HG03139 (cell line): ENCODE results near the gene SPACA7.
"Not testable (repeated sequence)": the region's sequence is repeated elsewhere in the genome, so short reads cannot be mapped to it uniquely, and the experiment has no call there.

Experiments
- ATAC-seq: cut with Tn5 transposase; IDR thresholded peaks from one replicate; pipeline ENCODE4 v1.9.1; 2021; ENCODE audit not compliant: unreplicated experiment

The SPACA7 gene

DNA sequence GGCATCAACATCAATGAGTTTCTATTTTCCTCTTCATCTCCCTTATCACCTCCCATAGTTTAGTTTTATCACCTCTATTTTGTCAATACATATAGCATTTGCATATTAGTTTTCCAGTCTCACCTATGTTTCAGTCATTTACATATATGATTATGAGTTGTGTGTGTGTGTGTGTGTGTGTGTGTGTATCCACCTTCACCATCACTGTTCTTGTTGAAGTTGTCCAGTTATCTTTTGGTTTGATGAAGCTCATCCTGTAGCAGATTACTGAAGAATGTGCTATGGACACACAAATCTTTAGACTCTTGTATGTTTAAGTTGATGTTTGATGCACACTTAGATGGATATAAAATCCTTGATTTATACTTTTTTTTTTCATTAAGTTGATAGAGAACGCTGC, 40.5 kb downstream of the SPACA7 start:
- no peak for ATAC-seq

DNA sequence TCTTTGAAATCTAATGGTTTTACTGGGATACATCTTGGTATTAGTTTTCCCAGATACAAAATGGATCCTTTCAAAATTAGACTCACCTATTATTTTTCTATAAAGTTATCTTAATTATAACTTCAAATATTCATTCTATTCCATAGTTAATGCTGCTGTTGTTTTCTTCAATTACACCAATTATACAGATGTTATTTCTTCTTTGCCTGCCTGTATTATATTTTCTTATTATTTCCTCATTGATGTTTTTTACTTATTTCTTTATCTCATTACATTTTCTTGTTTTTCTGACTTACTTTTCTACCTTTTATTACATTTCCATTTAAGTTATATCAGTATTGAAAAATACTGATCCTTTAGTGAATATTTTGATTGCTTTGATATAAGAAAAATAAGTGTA, 40.9 kb downstream of the SPACA7 start:
- no peak for ATAC-seq

DNA sequence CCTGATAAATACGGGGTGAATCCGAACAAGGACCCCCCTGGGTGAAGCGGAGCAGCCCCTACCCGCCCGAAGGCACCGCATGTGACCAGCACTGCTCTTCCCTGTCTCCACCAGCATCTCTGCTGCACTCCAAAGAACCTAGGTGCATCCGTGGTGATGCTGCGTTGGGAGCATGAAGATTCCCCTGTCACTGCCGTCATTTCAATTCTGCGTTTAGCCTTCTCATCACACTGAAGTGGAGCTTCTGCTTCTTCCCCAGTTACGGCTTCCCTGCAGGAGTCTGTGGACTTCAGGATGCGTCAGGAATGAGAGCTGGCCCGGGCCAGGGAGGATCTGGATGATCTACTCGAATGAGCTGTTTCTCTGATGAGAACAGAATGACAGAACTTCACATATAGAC, 47.9 kb downstream of the SPACA7 start:
- ATAC-seq = no peak

DNA sequence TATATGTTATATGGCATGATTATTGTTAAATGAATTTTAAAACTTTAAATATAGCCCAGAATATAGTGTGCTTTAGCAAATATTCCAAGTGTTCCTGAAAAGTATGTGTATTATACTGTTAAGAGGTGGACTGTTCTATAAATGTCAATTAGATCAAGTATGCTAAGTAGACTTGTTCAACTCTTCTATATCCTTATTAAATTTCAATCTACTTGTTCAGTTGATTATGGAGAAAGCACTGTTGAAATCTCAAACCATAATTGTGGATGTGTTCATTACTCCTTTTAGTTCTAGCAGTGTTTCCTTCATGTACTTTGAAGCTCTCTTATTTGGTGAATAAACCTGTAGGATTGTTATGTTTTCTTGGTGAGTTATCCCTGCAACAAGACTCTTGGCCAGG, 52.5 kb downstream of the SPACA7 start:
- no peak for ATAC-seq

DNA sequence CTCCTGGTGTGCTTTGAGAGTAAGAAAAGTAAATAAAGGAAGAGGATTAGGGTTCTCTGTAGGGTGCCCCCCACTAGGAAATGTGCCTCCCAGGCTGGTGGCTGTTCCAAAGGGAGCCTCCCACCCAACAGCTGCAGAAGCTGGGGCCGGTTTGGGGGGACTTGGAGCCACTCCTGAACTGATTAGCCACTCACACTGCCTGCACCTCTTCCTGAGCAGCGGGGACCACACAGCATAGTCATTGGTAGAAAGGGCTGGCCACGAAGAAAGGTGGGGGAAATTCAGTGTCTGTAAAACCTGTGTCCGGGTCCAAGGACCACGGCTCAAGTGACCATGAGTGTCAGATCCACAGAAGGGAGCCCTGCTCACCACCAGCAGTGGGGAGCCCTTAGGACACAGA, 55.6 kb downstream of the SPACA7 start:
- no peak for ATAC-seq

DNA sequence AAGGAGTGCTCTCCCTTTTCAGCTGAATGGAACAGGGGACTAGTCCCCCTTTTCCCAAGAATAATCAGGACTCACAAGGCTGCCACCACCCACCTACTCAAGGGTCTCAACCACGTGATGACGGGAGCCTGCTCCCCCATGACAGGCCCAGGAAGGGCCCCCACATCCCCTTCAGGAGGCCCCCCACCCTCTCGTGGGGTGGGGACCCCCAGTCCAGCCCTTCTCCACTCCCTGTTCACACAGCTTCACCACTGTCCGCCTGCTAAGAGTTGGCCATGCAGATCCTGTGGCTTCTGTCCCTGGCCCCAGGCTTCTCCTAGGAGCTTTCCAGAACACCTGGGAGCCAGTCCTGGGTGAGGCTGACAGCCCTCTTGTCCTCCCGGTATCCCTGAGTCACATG, 56.6 kb downstream of the SPACA7 start:
- not testable (repeated sequence) for ATAC-seq

DNA sequence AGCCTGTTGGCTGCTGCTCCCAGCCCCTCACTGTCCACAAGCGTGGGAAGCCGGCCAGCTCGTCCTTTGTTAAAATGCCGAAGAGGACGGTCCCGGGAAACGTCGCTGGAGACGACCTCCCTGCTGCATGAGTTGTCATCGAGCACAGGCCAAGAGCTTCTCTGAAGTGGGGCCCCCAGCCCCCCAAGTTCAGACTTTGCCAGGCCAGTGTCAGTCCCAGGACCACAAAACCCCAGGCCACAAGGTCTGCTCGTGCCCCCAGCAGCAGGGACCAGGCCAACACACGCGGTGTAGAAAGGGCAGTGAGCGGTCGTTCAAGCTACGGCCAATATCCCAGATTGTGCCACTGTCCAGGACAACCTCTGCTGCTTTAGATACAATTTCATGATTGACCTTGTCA, 57.4 kb downstream of the SPACA7 start:
- not testable (repeated sequence) for ATAC-seq

DNA sequence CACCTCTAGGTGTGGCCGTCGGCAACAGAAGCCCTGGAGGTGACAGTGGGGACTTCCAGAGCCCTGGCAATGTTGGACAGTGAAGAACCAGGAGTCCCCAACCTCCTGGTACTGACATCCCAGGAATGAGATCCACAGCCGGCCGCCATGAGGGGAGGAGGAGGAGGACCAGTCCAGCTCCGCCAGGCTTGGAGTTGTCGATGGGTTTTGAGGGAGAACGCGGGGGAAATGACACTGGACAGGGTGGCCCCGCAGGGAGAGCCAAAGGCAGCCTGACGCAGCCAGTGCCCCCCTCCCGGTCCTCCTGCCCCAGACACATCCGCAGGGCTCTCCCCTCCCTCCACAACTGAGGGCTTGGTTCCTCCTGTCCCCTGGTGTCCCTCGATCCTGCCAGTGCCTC, 57.9 kb downstream of the SPACA7 start:
- no peak for ATAC-seq

DNA sequence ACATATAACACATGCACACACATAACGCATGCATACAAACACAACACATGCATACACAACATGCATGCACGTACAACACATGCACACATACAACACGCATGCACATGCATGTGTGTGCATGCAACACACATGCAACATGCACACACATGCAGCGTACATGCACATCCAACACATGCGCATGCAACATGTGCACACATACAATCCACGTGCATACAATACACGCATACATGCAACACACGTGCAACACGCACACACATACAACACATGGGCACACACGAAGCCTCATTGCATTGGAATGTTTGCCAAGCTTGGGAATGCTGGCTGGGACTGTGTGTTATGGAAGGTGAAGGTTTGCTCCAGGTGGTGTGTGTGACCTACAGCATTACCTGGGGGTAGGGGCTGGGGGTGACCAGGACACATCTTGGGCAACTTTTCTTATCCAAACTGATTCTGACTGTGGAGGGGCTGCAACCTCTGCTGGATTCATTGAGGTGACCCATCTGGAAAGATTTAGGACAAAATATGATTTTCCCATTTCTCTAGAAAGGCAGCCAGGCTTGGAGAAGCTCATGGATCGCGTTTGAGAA, 58.9 kb downstream of the SPACA7 start:
- ATAC-seq = no peak

DNA sequence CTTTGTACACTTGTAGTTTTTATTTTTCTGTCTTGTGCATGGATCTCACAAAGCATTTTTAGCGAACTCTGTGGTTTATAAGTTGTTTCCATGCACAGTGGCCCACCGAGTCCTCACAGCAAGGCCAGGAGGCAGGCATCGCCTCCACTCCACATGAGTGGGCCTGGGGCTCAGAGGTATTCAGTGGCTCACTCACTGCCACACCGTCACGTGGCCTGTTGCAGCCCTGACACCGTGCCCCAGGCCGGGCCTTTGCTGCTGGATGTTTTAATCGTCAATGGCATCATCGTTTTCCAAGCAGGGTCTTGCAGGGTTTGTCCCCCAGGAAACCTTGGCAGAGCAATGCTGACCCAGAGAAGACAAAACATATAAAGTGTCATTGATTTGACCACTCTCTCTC, 59.8 kb downstream of the SPACA7 start:
- no peak for ATAC-seq

DNA sequence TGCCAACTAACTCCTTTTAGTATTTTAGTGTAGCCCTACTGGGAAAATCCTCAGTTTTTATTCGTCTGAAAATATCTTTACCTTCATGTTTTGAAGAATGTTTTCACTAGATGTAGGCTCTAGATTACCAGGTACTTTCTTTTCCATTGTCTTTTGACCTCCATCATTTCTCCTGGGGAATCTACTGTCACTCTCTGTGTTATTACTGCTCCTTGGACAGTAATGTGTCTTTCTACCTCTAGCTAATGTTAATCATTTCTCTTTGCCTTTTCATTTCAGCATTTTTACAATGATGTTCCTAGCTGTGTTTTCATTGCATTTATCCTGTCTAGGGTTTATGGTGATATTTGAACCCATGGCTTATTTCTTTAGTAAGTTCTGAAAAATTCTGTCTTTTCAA, 61.9 kb downstream of the SPACA7 start:
- ATAC-seq = no peak

DNA sequence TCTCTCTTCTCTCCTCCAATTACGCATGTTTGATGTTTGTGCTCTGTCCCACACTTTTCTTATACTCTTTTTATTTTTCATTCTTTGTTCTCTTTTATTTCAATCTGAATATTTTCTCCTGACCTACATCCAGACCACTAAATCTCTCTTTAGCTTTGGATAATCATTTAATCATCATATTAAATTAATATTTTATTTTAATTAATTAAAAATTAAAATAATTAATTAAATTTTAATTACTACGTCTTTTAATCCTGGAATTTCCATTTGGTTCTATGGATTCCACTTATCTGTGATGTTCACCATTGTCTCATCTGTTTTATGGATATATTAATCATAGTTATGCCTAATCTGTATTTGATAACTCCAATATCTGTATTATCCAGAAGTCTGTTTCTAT, 62.4 kb downstream of the SPACA7 start:
- no peak for ATAC-seq

DNA sequence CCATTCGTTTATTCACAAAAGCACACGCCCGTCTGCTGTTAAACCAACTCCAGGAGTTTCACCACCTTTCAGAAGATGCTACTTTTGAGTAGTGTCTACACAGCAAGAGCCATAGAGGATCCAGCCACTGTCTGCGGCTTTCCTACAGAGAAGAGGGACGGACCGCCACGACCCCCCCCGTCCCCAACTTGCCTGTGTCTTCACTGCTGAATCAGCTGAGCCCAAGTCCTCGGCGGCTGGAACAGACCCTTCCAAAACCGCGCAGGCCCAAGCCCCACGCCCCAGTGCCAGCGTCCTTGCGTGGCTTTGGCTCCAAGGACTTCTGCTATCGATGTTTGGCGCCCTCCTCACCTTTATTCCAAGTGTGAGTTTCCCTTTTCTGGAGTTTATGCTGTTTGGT, 65.1 kb downstream of the SPACA7 start:
- no peak for ATAC-seq

DNA sequence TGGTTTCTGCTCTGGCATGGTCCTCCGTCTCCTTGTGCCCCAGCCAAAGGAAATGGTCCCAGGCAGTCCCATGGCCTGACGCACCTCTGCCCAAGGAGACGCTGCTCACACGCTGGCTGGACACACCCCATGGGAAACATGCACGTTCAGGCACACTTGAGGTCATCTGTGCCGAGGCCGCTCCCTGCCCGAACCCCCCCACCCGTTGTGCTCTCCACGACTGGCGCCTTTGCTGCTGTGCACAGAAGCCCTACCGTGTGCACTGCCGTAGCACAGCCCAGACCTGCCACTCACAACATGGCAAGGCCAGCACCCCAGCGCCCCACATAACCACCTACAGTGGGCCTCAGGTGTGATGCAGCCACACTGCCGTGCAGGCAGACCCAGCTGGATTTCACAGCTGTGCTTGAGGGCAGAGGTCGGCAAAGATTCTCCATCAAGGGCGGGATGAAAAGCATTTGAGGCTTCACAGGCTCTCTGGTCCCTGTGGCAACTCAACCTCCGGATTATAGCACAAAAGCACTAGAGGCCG, 65.7 kb downstream of the SPACA7 start:
- no peak for ATAC-seq

DNA sequence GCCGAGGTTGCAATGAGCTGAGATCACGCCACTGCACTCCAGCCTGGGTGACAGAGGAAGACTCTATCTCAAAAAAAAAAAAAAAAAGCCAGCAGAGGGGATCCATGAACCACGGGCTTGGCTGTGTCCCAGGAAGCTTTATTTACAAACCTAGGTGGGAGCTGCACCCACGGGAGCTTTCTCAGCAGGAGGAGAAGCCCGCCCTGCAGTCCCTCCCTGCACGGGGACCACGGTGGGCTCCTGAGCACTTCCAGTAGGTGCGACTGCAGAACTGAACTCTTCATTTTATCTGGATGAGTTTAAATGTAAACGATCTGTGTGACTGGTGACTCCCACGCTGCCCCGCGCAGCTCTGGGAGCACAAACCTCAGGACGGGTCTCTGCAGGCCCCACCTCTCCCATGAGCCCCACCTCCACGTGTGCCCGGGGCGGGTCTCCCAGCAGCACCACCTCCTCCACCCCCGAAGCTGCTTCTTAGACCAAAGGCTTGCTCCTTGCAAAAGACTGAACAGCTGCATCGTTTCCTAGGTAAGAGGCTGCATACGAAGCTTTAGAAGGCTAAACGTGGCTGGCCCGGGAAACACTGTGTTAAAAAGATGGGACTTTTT, 66.4 kb downstream of the SPACA7 start:
- ATAC-seq = no peak

DNA sequence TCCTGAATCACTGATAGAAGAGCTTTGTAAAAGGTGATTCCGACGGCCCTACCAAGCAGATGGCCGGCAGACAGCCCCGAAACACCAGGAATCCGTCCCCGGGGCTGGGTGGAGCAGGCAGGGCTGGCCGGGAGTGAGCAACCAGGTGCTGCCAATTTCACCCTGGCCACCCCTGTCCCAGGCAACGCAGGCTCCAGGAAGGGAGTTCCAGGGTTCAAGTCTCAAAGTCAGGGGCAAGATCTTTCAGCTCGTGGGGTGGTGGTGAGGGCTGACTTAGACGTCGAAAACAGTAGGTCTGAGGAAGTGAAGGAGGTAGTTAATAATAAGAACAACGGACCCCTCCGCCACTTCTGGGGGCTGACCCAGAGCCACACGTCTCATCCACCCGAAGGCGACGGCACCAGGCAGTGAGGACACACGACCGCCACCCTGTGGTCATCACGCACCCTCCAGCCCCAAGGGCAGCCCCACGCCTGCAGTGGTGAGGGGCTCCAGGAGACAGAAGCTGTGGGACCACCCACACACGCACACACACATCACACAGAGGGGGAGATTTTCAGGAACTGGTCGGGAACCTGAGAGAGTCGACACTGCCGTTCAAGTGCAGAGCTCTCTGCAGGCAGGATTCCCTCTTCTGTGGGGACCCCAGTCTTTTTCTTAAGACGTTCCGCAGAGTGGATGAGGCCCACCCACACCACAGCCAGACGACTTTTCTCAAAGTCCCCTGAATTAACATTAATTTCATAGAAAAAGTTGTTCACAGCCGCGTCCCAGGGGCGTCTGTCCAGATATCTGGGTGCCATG, 67.2 kb downstream of the SPACA7 start:
- ATAC-seq = no peak

DNA sequence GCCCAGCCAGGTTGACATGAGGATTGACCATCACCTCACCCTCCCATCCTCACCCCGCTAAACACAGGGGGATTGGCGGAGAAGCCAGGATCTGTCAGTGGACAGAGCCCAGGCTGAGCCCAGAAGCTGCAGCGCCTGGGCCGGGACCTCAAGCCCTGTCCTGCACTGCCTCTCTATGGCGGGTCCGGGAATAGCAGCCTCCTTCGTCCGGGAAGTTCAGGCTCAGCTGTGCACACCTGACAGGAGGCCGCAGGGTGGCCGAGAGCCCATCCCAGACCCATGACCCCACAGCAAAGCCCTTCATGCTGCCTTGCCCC, 67.8 kb downstream of the SPACA7 start:
- peak; percentile 70 for ATAC-seq

DNA sequence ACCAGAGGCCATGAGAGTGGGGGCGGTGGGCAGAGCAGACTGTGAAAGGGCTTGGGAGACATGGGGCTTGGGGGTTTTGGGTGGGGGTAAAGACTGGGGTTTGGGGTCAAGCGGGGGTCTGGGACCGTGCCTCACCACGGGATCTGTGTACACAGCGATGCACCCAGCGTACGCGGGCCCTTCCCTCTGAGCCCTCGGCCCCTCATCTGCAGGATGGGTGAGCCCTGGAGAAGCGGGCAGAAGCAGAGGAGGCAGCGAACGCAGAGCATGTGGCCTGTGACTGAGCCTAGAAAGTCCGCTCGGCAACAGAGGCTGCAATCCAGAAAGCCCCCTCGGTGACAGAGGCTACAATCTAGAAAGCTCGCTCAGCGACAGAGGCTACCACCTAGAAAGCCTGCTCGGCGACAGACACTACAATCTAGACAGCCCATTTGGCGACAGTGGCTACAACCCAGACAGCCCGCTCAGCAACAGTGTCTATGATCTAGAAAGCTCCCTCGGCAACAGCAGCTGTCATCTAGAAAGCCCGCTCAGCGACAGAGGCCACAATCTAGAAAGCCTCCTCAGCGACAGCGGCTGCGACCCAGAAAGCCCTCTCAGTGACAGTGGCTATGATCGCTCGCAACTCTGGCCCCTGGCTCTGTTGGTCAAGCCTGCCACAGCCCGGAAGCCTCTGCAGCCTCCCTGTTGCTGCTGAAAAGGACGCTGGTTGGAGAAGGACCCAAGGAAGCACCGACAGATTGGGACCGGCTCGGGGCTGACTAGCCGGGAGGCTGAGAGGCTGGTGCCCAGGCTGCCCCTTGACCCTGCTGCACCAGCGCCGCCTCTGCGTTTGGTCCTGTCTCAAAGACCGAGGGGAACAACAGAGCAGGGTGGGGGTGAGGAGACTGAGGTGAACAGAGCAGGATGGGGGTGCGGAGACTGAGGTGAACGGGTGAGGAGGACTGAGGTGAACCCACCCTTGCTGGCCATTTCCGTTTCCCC, 68.6 kb downstream of the SPACA7 start:
- no peak for ATAC-seq

DNA sequence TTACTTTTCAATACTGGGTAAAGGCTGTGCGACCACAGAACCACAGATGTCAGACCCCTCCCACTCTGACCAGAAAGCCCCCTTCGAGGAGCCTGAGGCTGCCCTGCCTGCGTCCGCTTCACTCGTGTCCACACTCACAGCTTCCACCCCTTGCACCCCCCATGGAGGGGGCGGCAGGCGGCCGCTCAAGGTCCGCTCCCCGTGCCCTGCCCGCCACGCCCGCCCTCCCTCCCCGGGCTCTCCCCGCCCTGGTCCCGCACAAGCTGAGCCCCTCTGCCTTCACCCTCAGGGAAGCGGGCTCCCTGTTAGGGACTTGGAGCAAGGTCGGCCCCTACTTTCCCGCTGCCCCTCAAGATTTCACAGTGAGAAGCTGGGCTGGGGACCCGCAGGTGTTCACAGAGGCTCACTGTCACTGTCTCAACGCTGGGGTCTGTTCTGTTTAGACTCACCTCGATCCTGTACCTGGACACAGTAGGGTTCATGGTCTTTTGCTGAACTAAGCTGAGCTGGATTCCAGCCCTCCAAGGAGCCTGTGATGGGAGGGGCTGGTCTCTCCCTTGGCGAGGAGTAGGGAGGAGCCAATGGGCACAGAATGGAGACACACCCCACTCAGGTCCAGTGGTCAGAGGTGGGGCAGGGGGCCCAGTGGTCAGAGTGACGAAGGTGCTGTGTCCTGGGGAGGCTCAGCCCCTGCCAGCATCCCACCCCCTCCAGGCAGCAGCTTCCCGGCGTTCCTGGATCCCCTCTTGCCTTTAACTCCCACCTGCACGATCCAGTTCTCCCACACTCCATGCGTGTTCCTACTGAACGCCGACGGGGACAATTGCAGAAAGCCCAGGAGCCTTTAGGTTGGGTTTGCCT, 69.5 kb downstream of the SPACA7 start:
- no peak for ATAC-seq

DNA sequence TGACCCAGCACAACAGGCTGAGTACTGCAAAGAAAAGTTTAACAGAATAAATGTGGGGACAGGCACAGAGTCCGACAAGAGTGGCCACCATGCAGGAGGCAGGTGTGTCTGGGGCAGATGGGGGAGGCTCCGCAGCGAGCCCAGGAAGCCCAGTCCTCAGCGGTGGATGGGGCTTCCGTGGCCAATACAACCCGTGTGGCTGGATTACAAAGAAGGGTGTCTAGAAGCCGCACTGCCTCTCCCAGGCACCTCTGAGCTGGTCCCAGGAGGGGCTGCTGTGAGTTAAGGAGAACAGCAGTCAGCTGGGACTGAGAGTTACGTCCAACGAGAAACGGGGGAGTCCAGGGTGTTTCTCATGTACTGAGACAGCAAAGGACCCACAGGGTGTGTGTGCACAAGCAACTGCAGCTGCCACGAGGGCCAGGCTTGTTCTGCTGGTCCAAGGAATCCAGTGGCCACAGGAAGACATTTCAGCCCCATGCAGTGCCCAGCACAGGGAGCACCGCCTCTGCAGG, 70.2 kb downstream of the SPACA7 start:
- no peak for ATAC-seq
